Natural killer cell treated with Interleukin-12 subunit alpha and Interleukin-12 subunit beta and Interleukin-15 and Interleukin-18, amount 100 ng/mL, for 72 hours (primary cell): ENCODE measurements around the gene PRDM11. TPM values are rescaled to one million over a fixed set of nuclear protein-coding genes. Genes with fewer than 3 reads are reported as not detected.

Experiments used
- ATAC-seq, 2 donors: fragments of 150-1000 bp; cut with Tn5 transposase in 1 of 2; sonication (Bioruptor Pico), chemical (Tn5 transposase) in 1 of 2; 2 replicates each; pipeline ENCODE4 v1.10.0; 2021
- DNase-seq: peaks from one replicate; pipeline ENCODE4 v3.0.0; 2022; ENCODE audit warnings: low spot score
- H3K27ac Mint-ChIP-seq, 2 donors: 1 replicate in 1 of 2; 2 replicates in 1 of 2; pipeline ENCODE4 v1.8.0; 2022; ENCODE audit warnings: mixed read lengths in 2 of 2, mild to moderate bottlenecking in 1 of 2, moderate library complexity in 1 of 2
- H3K27me3 Mint-ChIP-seq, 2 donors: 1 replicate in 1 of 2; 2 replicates in 1 of 2; pipeline ENCODE4 v1.8.0; 2022; ENCODE audit warnings: mixed read lengths in 2 of 2
- H3K36me3 Mint-ChIP-seq: one replicate; pipeline ENCODE4 v1.8.0; 2022; ENCODE audit warnings: mixed read lengths
- H3K4me1 Mint-ChIP-seq, 2 donors: 1 replicate in 1 of 2; 2 replicates in 1 of 2; pipeline ENCODE4 v1.8.0; 2022; ENCODE audit warnings: low read depth in 2 of 2, mixed read lengths in 2 of 2, mild to moderate bottlenecking in 1 of 2
- H3K4me3 Mint-ChIP-seq: one replicate; pipeline ENCODE4 v1.8.0; 2022; ENCODE audit warnings: mixed read lengths
- H3K9me3 Mint-ChIP-seq: 2 replicates; pipeline ENCODE4 v1.8.0; 2022; ENCODE audit warnings: mixed read lengths
- total RNA-seq, 2 donors: library from RNA; stranded (reverse); gene quantifications; one replicate each; pipeline ENCODE4 v1.2.3, GENCODE V29; 2022

The PRDM11 gene
- total RNA-seq, 2 donors from 2014 or later = 3.5 to 6.6 TPM

DNA sequence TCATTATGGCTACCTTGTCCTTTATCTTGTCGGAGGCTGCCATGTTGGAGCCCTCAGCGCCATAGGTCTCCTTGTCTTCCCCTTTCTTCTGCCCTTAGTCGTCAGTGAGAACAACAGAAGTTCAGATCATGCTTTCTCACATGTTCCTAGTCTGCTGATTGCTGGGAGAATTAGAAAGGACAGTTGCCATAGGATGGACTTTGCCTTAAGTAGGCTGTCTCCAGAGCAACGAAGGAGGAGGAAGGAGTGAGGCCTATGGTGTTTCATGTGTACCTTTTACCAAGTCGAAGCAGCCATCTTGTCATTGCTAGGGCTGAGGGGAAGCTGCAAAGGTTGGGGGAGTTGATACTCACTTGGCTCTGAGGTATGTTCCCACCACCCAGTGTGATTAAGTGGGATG, 77.1 kb downstream of the PRDM11 start:
- Mint-ChIP-seq H3K27me3 (no peaks in the 10 kb centered on the region), H3K4me1 (no peaks in the 10 kb centered on the region), H3K36me3 (no peaks in the 10 kb centered on the region), H3K9me3 (no peaks in the 10 kb centered on the region), H3K4me3 (no peak overlapping the region), H3K27ac (no peak overlapping the region)
- DNase-seq = no peak
- ATAC-seq = no peak

DNA sequence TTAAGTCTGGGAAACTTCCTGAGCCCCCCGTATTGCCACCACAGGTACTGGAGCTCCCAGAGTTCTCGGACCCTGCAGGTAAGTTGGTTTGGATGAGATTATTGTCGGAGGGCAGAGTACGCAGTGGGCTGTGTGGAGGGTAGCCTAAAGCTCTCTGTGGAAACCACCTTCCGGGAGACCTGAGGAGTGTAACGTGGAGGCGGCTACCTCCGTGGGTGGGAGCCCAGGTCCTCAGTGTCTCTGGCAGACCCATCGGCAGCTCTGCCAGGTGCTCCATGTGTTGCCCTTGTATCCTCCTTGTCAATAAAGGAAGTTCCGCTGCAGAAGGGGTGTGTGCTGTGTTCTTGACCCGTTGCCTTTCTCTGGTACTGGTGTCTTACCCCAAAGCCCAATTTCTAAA, 78.3 kb downstream of the PRDM11 start:
- no peak for ATAC-seq
- H3K4me1 Mint-ChIP-seq = no peaks in the 10 kb centered on the region
- H3K36me3 Mint-ChIP-seq = no peaks in the 10 kb centered on the region
- no peak for DNase-seq
- H3K4me3 Mint-ChIP-seq = no peak overlapping the region
- no peaks in the 10 kb centered on the region for H3K9me3 Mint-ChIP-seq
- no peaks in the 10 kb centered on the region for H3K27me3 Mint-ChIP-seq
- no peak overlapping the region for H3K27ac Mint-ChIP-seq

DNA sequence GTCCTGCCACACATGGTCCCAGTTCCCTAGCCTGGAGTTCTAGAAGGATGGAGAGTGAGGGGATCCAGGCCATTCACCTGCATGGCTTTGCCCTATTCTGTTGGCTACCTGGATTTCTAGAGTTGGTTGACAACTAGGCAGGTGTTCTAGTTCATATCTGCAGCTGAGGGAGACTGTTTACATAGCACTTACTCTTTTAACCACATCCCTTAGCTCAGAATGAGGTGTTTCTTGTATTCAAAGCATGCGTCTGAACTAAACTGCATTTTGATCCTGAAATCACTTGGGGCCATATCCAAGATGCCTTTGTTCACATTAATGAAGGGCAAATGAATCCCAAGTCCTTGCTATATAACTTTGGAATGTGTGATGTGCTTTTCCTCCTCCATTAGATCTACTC, 78.8 kb downstream of the PRDM11 start:
- H3K9me3 Mint-ChIP-seq = no peaks in the 10 kb centered on the region
- no peaks in the 10 kb centered on the region for H3K4me1 Mint-ChIP-seq
- no peak overlapping the region for H3K27ac Mint-ChIP-seq
- no peaks in the 10 kb centered on the region for H3K36me3 Mint-ChIP-seq
- H3K4me3 Mint-ChIP-seq = no peak overlapping the region
- no peaks in the 10 kb centered on the region for H3K27me3 Mint-ChIP-seq
- no peak for DNase-seq
- no peak for ATAC-seq

DNA sequence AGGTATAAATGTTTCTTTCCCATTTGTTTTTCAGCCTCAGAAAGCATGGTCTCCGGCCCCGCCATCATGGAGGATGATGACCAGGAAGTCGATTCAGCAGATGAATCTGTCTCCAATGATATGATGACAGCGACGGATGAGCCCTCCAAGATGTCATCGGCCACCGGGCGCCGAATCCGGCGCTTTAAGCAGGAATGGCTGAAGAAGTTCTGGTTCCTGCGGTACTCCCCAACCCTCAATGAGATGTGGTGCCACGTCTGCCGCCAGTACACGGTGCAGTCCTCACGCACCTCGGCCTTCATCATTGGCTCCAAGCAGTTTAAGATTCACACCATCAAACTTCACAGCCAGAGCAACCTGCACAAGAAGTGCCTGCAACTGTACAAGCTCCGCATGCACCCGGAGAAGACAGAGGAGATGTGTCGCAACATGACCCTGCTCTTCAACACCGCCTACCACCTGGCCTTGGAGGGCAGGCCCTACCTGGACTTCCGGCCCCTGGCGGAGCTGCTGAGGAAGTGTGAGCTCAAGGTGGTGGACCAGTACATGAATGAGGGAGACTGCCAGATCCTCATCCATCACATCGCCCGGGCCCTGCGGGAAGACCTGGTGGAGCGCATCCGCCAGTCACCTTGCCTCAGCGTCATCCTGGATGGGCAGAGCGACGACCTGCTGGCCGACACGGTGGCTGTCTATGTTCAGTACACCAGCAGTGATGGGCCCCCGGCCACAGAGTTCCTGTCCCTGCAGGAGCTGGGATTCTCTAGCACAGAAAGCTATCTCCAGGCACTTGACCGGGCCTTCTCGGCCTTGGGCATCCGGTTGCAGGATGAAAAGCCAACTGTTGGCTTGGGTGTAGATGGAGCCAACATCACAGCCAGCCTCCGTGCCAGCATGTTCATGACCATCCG, 79.8 kb downstream of the PRDM11 start:
- no peaks in the 10 kb centered on the region for H3K9me3 Mint-ChIP-seq
- DNase-seq (no peak), ATAC-seq (no peak)
- no peaks in the 10 kb centered on the region for H3K27me3 Mint-ChIP-seq
- no peak overlapping the region for H3K27ac Mint-ChIP-seq
- H3K36me3 Mint-ChIP-seq = no peaks in the 10 kb centered on the region
- H3K4me1 Mint-ChIP-seq = no peaks in the 10 kb centered on the region
- H3K4me3 Mint-ChIP-seq = no peak overlapping the region

DNA sequence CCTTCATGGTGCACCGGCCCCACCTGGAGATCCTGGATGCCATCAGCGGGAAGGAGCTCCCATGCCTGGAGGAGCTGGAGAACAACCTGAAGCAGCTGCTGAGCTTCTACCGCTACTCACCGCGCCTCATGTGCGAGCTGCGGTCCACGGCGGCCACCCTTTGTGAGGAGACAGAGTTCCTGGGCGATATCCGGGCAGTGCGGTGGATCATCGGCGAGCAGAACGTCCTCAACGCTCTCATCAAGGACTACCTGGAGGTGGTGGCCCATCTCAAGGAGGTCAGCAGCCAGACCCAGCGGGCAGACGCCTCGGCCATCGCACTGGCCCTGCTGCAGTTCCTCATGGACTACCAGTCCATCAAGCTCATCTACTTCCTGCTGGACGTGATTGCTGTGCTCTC, 80.5 kb downstream of the PRDM11 start:
- H3K4me3 Mint-ChIP-seq = no peak overlapping the region

DNA sequence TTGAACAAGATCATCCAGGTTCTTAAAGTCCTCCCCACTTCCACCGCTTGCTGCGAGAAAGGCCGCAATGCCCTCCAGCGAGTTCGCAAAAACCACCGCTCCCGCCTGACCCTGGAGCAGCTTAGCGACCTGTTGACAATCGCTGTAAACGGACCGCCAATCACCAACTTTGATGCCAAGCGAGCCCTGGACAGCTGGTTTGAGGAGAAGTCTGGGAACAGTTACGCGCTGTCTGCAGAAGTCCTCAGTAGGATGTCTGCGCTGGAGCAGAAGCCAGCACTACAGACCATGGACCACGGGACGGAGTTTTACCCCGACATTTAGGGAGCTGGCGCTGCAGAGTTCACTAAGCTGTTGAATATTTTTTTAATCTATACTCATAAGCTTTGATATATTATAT, 81.4 kb downstream of the PRDM11 start:
- ATAC-seq = no peak
- no peak overlapping the region for H3K4me3 Mint-ChIP-seq
- no peaks in the 10 kb centered on the region for H3K4me1 Mint-ChIP-seq
- no peaks in the 10 kb centered on the region for H3K9me3 Mint-ChIP-seq
- no peaks in the 10 kb centered on the region for H3K36me3 Mint-ChIP-seq
- H3K27ac Mint-ChIP-seq = no peak overlapping the region
- H3K27me3 Mint-ChIP-seq = no peaks in the 10 kb centered on the region
- DNase-seq = no peak

More for the DNA sequence above, 80.5 kb downstream of the PRDM11 start:
- no peak overlapping the region for H3K27ac Mint-ChIP-seq
- no peaks in the 10 kb centered on the region for H3K36me3 Mint-ChIP-seq
- no peak for DNase-seq
- no peak for ATAC-seq
- no peaks in the 10 kb centered on the region for H3K9me3 Mint-ChIP-seq
- no peaks in the 10 kb centered on the region for H3K4me1 Mint-ChIP-seq
- no peaks in the 10 kb centered on the region for H3K27me3 Mint-ChIP-seq

DNA sequence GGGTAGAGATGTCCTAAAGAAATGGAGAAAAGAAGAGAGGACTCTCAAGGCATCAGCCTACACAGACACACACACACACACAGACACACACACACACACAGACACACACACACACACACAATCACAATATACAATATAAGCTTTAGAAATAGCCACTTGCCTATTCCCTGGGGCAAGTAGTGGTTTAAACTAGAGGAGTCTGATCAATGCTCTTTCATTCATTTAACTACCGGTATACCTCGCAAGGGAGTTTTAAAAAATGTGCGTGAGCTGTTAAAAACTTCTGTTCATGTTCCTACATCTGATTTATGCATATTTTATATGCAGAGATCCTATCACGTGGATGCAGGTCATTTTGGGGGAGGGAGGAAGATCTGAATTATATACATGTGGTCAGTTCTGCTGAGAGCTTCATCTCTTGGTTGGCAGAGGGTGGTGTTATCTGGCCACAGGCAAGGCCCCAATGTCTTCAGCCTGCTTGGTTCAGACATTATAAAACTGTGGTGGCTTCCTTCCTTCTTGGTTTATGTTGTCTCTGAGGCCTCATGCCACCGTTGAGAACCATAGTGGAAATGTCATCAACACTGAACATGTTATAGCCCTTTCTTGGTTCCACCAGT, 83.1 kb downstream of the PRDM11 start:
- no peak for ATAC-seq
- no peak overlapping the region for H3K27ac Mint-ChIP-seq
- no peaks in the 10 kb centered on the region for H3K27me3 Mint-ChIP-seq
- no peaks in the 10 kb centered on the region for H3K9me3 Mint-ChIP-seq
- DNase-seq = no peak
- H3K4me1 Mint-ChIP-seq = no peaks in the 10 kb centered on the region
- H3K36me3 Mint-ChIP-seq = no peaks in the 10 kb centered on the region
- H3K4me3 Mint-ChIP-seq = no peak overlapping the region

DNA sequence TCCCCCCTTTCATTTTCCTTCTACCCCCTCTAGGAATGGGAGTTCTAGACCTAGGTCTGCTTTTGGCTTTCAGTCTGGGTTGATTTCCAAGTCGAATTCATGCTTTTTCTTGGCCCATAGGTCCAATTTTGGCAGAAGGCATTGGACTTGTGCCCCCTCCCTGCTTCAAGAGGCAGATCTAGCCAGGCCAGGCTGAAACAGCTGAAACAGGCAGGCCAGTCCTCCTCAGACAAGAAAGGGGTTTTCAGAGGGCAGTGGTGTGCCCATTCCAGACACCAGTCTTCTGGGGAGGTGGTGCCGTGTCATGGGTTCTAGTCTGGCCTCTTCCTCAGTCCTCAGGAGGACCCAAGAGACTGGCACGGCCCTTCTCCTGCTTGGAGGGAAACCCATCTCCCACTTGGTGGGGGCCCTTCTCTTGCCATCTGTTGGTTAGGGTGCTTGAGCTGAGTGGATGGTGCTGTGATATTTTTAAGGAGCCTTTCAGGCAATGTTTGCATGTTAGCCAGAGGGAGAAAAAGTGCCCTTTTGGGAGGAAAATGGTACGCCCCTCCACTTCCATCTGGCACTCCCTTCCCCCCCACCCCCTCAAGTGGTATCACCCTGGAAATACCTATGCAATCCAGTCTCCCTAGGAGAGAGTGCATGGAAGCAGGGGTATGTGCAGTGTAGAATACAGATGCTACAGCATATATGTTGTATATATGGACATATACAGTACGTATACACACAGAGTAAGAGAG, 86.1 kb downstream of the PRDM11 start:
- Mint-ChIP-seq H3K4me1 (no peaks in the 10 kb centered on the region), H3K9me3 (no peaks in the 10 kb centered on the region), H3K36me3 (no peaks in the 10 kb centered on the region), H3K4me3 (no peak overlapping the region), H3K27me3 (peaks cover 14 to 15% of the 10 kb centered on the region in 2 donors), H3K27ac (no peak overlapping the region)
- no peak for ATAC-seq
- DNase-seq = no peak

DNA sequence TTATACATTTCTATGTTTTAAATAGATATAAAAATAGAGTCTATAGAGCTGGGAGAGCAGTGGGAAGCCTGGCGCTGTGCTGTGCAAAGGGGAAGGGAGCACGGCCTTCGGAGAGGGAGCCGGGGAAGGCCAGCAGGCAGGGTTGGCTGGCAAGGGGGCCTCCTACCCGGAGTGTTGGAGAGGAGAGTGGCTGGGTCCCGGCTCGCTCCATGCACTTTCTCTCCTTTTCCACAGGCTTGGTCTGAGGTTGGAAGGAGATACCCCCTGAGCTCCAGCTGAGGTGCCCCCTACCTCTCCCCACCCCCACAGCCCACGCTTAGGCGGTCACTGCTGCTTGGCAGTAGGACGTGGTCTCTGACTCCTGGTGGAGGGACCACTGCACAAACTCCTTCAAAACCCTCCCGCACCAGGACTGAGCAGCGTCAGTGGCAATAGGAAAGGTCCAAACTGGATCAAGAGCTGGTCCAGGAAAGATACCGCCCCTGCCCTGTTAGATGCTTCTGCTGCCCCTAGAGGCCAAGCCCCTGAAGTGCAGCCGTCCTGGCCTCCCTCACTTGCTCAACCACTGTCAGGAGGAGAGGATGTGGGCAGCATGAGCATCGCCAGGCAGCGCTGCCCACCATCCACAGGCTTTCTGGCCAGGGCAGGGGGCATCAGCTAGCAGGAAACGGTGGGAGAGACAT, 86.8 kb downstream of the PRDM11 start:
- Mint-ChIP-seq H3K4me3 (no peak overlapping the region), H3K27me3 (peaks cover 15 to 19% of the 10 kb centered on the region in 2 donors), H3K4me1 (no peaks in the 10 kb centered on the region), H3K9me3 (no peaks in the 10 kb centered on the region), H3K36me3 (no peaks in the 10 kb centered on the region), H3K27ac (no peak overlapping the region)
- ATAC-seq (peak; percentile 78 to 79), DNase-seq (peak; percentile 71)

DNA sequence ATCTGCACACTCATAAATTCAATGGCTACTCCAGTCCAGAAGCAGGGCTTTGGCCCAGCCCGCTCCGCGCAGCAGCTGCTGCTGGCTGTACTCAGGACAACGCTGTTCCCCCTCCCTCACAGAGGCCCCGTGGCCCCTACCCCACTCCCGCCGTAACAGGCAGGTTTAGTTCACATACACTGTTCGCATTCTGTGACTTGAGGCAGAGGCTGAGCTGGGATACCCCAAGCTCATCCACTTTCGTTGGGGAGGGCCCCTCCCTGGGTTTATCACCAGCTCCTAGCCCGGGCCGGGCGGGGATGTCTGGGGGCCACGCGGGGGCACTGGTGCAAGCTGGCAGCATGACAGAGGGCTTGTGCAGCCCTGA, 87.3 kb downstream of the PRDM11 start:
- no peaks in the 10 kb centered on the region for H3K36me3 Mint-ChIP-seq
- no peak overlapping the region for H3K4me3 Mint-ChIP-seq
- H3K9me3 Mint-ChIP-seq = no peaks in the 10 kb centered on the region
- peaks cover 15 to 19% of the 10 kb centered on the region in 2 donors for H3K27me3 Mint-ChIP-seq
- H3K27ac Mint-ChIP-seq = no peak overlapping the region
- DNase-seq = no peak
- H3K4me1 Mint-ChIP-seq = no peaks in the 10 kb centered on the region
- ATAC-seq = peak in 1 of 2 donors; percentile 37

DNA sequence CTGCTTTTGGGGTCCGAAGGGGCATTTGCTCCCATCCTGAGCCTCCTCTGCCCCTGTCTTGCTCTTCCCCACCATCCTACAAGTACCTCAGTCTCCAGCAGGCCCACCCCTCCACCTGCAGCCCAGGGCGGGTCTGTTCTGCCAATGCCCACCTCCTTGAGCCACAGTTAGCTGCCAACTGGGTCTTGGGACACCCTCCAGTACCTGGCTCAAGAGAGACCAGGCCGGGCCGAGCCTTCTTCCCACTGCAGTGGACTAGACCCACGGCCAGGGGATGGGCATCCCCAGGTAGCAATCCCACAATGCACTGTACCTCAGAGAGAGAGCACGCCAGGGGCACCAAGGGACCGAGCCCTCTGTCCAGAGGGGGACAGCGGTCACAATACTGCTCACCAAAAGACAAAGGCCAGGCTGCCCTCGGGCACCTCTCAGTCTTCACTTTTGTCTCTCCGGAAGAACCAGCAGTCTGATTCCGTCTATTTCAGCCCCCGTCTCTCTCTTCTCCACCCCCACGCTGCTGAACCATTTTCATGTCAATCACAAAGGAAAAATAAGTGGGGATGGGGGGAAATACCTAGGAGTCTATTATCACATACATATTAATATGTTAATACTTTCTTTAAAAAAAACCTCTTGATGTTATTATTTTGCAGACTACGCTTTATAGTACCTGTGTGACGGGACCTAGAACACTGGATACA, 88.0 kb downstream of the PRDM11 start:
- Mint-ChIP-seq H3K4me1 (no peaks in the 10 kb centered on the region), H3K9me3 (no peaks in the 10 kb centered on the region), H3K36me3 (no peaks in the 10 kb centered on the region), H3K4me3 (no peak overlapping the region), H3K27me3 (peaks cover 15 to 21% of the 10 kb centered on the region in 2 donors), H3K27ac (no peak overlapping the region)
- ATAC-seq (no peak), DNase-seq (no peak)

DNA sequence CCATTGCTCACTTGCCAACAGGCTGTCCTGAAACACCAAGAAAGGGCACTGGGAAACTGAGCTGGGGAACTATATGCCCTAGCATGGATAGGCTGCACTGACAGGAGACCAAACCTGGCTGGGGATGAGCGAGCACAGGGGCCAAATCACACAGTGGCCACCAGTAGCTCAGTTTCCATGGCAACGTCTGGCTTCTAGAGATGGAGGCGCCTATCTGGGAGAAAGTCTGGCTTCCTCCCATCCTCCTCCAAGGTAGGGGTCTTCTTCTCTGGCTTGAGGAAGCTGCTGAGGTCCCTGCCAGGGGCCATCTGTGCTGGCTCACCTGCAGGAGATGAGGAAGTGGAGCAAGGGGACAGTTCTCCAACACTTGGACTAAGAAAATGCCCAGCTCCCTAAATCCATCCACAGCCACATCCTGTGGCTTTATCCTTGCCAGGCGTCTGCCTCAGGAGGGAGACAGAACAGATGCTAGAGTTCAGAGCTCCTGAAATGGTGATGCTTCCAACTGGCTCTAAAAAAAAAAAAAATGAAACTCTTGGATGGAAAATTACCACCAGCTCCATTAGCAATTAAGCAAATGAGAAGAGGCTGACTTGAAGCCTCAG, 91.4 kb downstream of the PRDM11 start:
- Mint-ChIP-seq H3K4me3 (no peak overlapping the region), H3K27ac (no peak overlapping the region), H3K4me1 (no peaks in the 10 kb centered on the region), H3K9me3 (no peaks in the 10 kb centered on the region), H3K36me3 (no peaks in the 10 kb centered on the region), H3K27me3 (peaks cover 15 to 25% of the 10 kb centered on the region in 2 donors)
- ATAC-seq (no peak), DNase-seq (no peak)

DNA sequence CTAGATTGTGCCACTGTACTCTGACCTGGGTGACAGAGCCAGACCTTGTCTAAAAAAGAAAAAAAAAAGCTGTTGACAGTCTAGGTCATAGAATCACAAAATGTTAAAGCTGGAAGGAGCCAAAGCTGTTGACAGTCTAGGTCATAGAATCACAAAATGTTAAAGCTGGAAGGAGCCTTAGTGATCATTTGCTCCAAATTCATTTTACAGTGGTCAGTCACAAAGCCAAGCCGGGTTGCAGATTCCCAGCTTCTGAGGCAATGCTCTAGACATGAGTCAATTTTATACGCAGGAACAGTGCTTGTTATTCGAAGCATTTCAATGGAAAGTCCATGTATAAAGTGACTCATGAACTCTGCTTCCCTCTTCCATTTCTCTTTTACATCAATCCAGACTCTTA, 92.3 kb downstream of the PRDM11 start:
- no peaks in the 10 kb centered on the region for H3K9me3 Mint-ChIP-seq
- no peak overlapping the region for H3K4me3 Mint-ChIP-seq
- no peaks in the 10 kb centered on the region for H3K4me1 Mint-ChIP-seq
- no peak overlapping the region for H3K27ac Mint-ChIP-seq
- no peak for DNase-seq
- ATAC-seq = no peak
- peaks cover 15 to 25% of the 10 kb centered on the region in 2 donors for H3K27me3 Mint-ChIP-seq
- H3K36me3 Mint-ChIP-seq = no peaks in the 10 kb centered on the region
